ENCODE measurements around the gene MOAP1. TPM values are rescaled to one million over a fixed set of nuclear protein-coding genes. Genes with fewer than 3 reads are reported as not detected.

The MOAP1 gene
- total RNA-seq, 3 donors from 2014 or later, result 16.9 to 42.6 (median 17.1) TPM

GRCh38 chr14:93228550-93228949, 43.9 kb upstream of the MOAP1 start:
- TF ChIP-seq CTCF (IDR thresholded peaks at IDR 0.05), result no peak
- no peak for DNase-seq
- Histone ChIP-seq H3K9me3 (no peaks in the 10 kb centered on the region), H3K36me3 (ENCODE audit: low read depth) (no peaks in the 10 kb centered on the region), H3K4me3 (no peak overlapping the region), H3K4me1 (ENCODE audit: low read depth) (no peaks in the 10 kb centered on the region)
- no peak for ATAC-seq
- intact Hi-C loops (cut with DNase I, micrococcal nuclease), result no loop called here

GRCh38 chr14:93223565-93223964, 38.9 kb upstream of the MOAP1 start:
- no peak for ATAC-seq
- no peak for TF ChIP-seq CTCF (IDR thresholded peaks at IDR 0.05)
- no peaks in the 10 kb centered on the region for H3K9me3 ChIP-seq
- intact Hi-C loops (cut with DNase I, micrococcal nuclease), result no loop called here
- H3K4me3 ChIP-seq, result no peak overlapping the region
- no peaks in the 10 kb centered on the region for H3K36me3 ChIP-seq (ENCODE audit: low read depth)
- DNase-seq, result no peak
- no peaks in the 10 kb centered on the region for H3K4me1 ChIP-seq (ENCODE audit: low read depth)

GRCh38 chr14:93220509-93220908, 35.8 kb upstream of the MOAP1 start:
- H3K9me3 ChIP-seq, result no peaks in the 10 kb centered on the region
- TF ChIP-seq CTCF (IDR thresholded peaks at IDR 0.05), result no peak
- no peaks in the 10 kb centered on the region for H3K4me1 ChIP-seq (ENCODE audit: low read depth)
- DNase-seq, result no peak
- intact Hi-C loops (cut with DNase I, micrococcal nuclease), result no loop called here
- no peaks in the 10 kb centered on the region for H3K36me3 ChIP-seq (ENCODE audit: low read depth)
- no peak overlapping the region for H3K4me3 ChIP-seq
- no peak for ATAC-seq

- Histone ChIP-seq H3K36me3 (ENCODE audit: low read depth) (no peaks in the 10 kb centered on the region), H3K4me3 (no peak overlapping the region), H3K9me3 (no peaks in the 10 kb centered on the region), H3K4me1 (ENCODE audit: low read depth) (no peaks in the 10 kb centered on the region)
- intact Hi-C loops (cut with DNase I, micrococcal nuclease), result no loop called here
- peak; percentile 17 for TF ChIP-seq CTCF (IDR thresholded peaks at IDR 0.05)
- DNase-seq (peak in 1 of 3 donors; percentile 81), ATAC-seq (peak; percentile 83)
Measured at GRCh38 chr14:93219103-93219726, 34.5 kb upstream of the MOAP1 start.

GRCh38 chr14:93214598-93214997, 29.9 kb upstream of the MOAP1 start:
- DNase-seq (no peak), ATAC-seq (no peak)
- no peaks in the 10 kb centered on the region for H3K36me3 ChIP-seq (ENCODE audit: low read depth)
- no peak for TF ChIP-seq CTCF (IDR thresholded peaks at IDR 0.05)
- no peak overlapping the region for H3K4me3 ChIP-seq
- intact Hi-C loops (cut with DNase I, micrococcal nuclease), result no loop called here
- H3K4me1 ChIP-seq (ENCODE audit: low read depth), result no peaks in the 10 kb centered on the region
- no peaks in the 10 kb centered on the region for H3K9me3 ChIP-seq

GRCh38 chr14:93212432-93212831, 27.7 kb upstream of the MOAP1 start:
- ATAC-seq, result no peak
- Histone ChIP-seq H3K36me3 (ENCODE audit: low read depth) (no peaks in the 10 kb centered on the region), H3K4me1 (ENCODE audit: low read depth) (peaks cover 8% of the 10 kb centered on the region), H3K9me3 (no peaks in the 10 kb centered on the region), H3K4me3 (no peak overlapping the region)
- TF ChIP-seq CTCF (IDR thresholded peaks at IDR 0.05), result no peak
- DNase-seq, result no peak
- intact Hi-C loops (cut with DNase I, micrococcal nuclease), result no loop called here

All from mucosa of descending colon (tissue), 3 donors.